Measurements from ENCODE around the gene PSMB7. TPM values are rescaled to one million over a fixed set of nuclear protein-coding genes. Genes with fewer than 3 reads are reported as not detected.

Gene PSMB7
- total RNA-seq, 2 experiments from 2014 or later: 69.3 to 71.7 TPM

- Histone ChIP-seq H3K27me3 (ENCODE audit: control insufficient read depth in 1 of 2, insufficient read depth in 2 of 2, low read length in 2 of 2) (peaks cover 27 to 38% of the 10 kb centered on the region in 2 experiments), H3K9me3 (ENCODE audit: control insufficient read depth in 1 of 2, insufficient read depth in 1 of 2, low read length in 2 of 2) (no peaks in the 10 kb centered on the region), H3K4me1 (ENCODE audit: insufficient read depth, low read length) (peaks cover 4% of the 10 kb centered on the region), H3K36me3 (ENCODE audit: insufficient read depth, low read length) (no peaks in the 10 kb centered on the region), H3K4me3 (ENCODE audit: low read length) (no peak overlapping the region), H3K27ac (ENCODE audit: low read depth in 1 of 2, low read length in 2 of 2) (no peak overlapping the region)
- CTCF ChIA-PET: no interaction called here
- no peaks in the 10 kb centered on the region for H3K4me1 Mint-ChIP-seq (ENCODE audit: low read depth)
- no peaks in the 10 kb centered on the region for H3K9me3 Mint-ChIP-seq
- H3K27ac Mint-ChIP-seq: no peak overlapping the region
- intact Hi-C loops (cut with DNase I, micrococcal nuclease): no loop called here
- H3K4me3 Mint-ChIP-seq: no peak overlapping the region
- DNase-seq (no peak), ATAC-seq (ENCODE audit: poor library complexity) (no peak)
- H3K36me3 Mint-ChIP-seq (ENCODE audit: low read depth): no peaks in the 10 kb centered on the region
- peaks cover 63% of the 10 kb centered on the region for H3K27me3 Mint-ChIP-seq
- POLR2A ChIA-PET: no interaction called here
- TF ChIP-seq, protein P1, sequence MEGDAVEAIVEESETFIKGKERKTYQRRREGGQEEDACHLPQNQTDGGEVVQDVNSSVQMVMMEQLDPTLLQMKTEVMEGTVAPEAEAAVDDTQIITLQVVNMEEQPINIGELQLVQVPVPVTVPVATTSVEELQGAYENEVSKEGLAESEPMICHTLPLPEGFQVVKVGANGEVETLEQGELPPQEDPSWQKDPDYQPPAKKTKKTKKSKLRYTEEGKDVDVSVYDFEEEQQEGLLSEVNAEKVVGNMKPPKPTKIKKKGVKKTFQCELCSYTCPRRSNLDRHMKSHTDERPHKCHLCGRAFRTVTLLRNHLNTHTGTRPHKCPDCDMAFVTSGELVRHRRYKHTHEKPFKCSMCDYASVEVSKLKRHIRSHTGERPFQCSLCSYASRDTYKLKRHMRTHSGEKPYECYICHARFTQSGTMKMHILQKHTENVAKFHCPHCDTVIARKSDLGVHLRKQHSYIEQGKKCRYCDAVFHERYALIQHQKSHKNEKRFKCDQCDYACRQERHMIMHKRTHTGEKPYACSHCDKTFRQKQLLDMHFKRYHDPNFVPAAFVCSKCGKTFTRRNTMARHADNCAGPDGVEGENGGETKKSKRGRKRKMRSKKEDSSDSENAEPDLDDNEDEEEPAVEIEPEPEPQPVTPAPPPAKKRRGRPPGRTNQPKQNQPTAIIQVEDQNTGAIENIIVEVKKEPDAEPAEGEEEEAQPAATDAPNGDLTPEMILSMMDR (IDR thresholded peaks at IDR 0.05): no peak
These were observed 32.8 kb upstream of the PSMB7 start for GRCh38 chr9:124448019-124448418.

DNA sequence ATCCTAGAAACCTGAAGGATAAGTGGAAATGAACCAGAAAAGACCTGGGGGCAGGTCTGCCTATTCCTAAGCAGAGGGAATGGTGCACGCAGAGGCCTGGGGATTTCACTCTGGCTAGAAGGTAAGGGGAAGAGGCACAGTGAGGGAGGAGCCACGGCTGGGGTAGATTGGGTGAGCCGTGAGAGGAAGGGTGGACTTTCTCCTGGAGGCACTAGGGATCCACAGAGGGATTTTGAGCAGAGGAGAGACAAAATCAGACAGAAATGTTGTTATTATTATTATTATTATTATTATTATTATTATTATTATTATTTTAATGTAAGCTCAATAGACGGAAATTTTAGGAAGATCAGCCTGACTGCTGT, 32.0 kb upstream of the PSMB7 start:
- H3K27ac Mint-ChIP-seq: no peak overlapping the region

GRCh38 chr9:124444166-124444565, 28.9 kb upstream of the PSMB7 start:
- POLR2A ChIA-PET: no interaction called here
- no peak overlapping the region for H3K27ac Mint-ChIP-seq
- no peaks in the 10 kb centered on the region for H3K9me3 Mint-ChIP-seq

More for the DNA sequence above, 32.0 kb upstream of the PSMB7 start:
- peaks cover 62% of the 10 kb centered on the region for H3K27me3 Mint-ChIP-seq
- intact Hi-C loops (cut with DNase I, micrococcal nuclease): no loop called here
- no peaks in the 10 kb centered on the region for H3K9me3 Mint-ChIP-seq
- ChIA-PET POLR2A (no interaction called here), CTCF (no interaction called here)
- Histone ChIP-seq H3K4me3 (ENCODE audit: low read length) (no peak overlapping the region), H3K27me3 (ENCODE audit: control insufficient read depth in 1 of 2, insufficient read depth in 2 of 2, low read length in 2 of 2) (peaks cover 23 to 31% of the 10 kb centered on the region in 2 experiments), H3K36me3 (ENCODE audit: insufficient read depth, low read length) (no peaks in the 10 kb centered on the region), H3K27ac (ENCODE audit: low read depth in 1 of 2, low read length in 2 of 2) (no peak overlapping the region), H3K4me1 (ENCODE audit: insufficient read depth, low read length) (peaks cover 4% of the 10 kb centered on the region), H3K9me3 (ENCODE audit: control insufficient read depth in 1 of 2, insufficient read depth in 1 of 2, low read length in 2 of 2) (peaks cover 1 to 6% of the 10 kb centered on the region in 2 experiments)
- ATAC-seq (ENCODE audit: poor library complexity) (no peak), DNase-seq (no peak)
- TF ChIP-seq, protein P1 (IDR thresholded peaks at IDR 0.05): no peak
- no peaks in the 10 kb centered on the region for H3K4me1 Mint-ChIP-seq (ENCODE audit: low read depth)
- H3K4me3 Mint-ChIP-seq: no peak overlapping the region
- H3K36me3 Mint-ChIP-seq (ENCODE audit: low read depth): no peaks in the 10 kb centered on the region

More at GRCh38 chr9:124444166-124444565, 28.9 kb upstream of the PSMB7 start:
- intact Hi-C loops (cut with DNase I, micrococcal nuclease): no loop called here
- ATAC-seq (ENCODE audit: poor library complexity) (no peak), DNase-seq (no peak)
- Histone ChIP-seq H3K4me3 (ENCODE audit: low read length) (no peak overlapping the region), H3K9me3 (ENCODE audit: control insufficient read depth in 1 of 2, insufficient read depth in 1 of 2, low read length in 2 of 2) (peaks cover 3 to 15% of the 10 kb centered on the region in 2 experiments), H3K27ac (ENCODE audit: low read depth in 1 of 2, low read length in 2 of 2) (no peak overlapping the region), H3K4me1 (ENCODE audit: insufficient read depth, low read length) (no peaks in the 10 kb centered on the region), H3K36me3 (ENCODE audit: insufficient read depth, low read length) (no peaks in the 10 kb centered on the region), H3K27me3 (ENCODE audit: control insufficient read depth in 1 of 2, insufficient read depth in 2 of 2, low read length in 2 of 2) (peaks cover 8 to 13% of the 10 kb centered on the region in 2 experiments)
- TF ChIP-seq, protein P1 (IDR thresholded peaks at IDR 0.05): no peak
- CTCF ChIA-PET: no interaction called here
- no peak overlapping the region for H3K4me3 Mint-ChIP-seq
- no peaks in the 10 kb centered on the region for H3K36me3 Mint-ChIP-seq (ENCODE audit: low read depth)
- peaks cover 62% of the 10 kb centered on the region for H3K27me3 Mint-ChIP-seq
- H3K4me1 Mint-ChIP-seq (ENCODE audit: low read depth): no peaks in the 10 kb centered on the region

All from CD4-positive, alpha-beta T cell (primary cell).